Vagina (tissue), 2 donors: ENCODE measurements around the gene NDFIP2.

Source experiments
- CTCF ChIP-seq, 3 experiments: fragments of 450-650 bp in 2 of 3; fragments of 200-600 bp in 1 of 3; sonication (generic) in 1 of 3; IDR thresholded peaks; one replicate each; pipeline ENCODE4 v1.5.1; 2017 to 2019; ENCODE audit warnings: antibody characterized with exemption in 3 of 3, mild to moderate bottlenecking in 2 of 3, moderate library complexity in 2 of 3
- POLR2A ChIP-seq, 2 donors: fragments of 450-650 bp; IDR thresholded peaks; one replicate each; pipeline ENCODE4 v1.6.1; 2017; ENCODE audit warnings: antibody characterized with exemption in 2 of 2, mild to moderate bottlenecking in 2 of 2, moderate library complexity in 2 of 2
- POLR2AphosphoS5 ChIP-seq, 2 donors: sonication (generic); formaldehyde crosslinking; IDR thresholded peaks; one replicate each; pipeline ENCODE4 v1.9.0; 2017; ENCODE audit warnings: antibody characterized with exemption in 2 of 2, mild to moderate bottlenecking in 2 of 2, low read depth in 1 of 2; ENCODE audit not compliant: insufficient read depth in 1 of 2

- no peak for TF ChIP-seq CTCF (IDR thresholded peaks at IDR 0.05)
- TF ChIP-seq POLR2A (IDR thresholded peaks at IDR 0.05), result no peak
- TF ChIP-seq POLR2AphosphoS5 (IDR thresholded peaks at IDR 0.05; ENCODE audit: insufficient read depth in 1 of 2, low read depth in 1 of 2), result no peak
Observed at GRCh38 chr13:79466872-79467271, 14.1 kb upstream of the NDFIP2 start.
